ENCODE results near the gene HOXB7. TPM values are rescaled to one million over a fixed set of nuclear protein-coding genes. Genes with fewer than 3 reads are reported as not detected.

Gene HOXB7
- total RNA-seq, 1 experiment from 2014 or later, result not detected

DNA sequence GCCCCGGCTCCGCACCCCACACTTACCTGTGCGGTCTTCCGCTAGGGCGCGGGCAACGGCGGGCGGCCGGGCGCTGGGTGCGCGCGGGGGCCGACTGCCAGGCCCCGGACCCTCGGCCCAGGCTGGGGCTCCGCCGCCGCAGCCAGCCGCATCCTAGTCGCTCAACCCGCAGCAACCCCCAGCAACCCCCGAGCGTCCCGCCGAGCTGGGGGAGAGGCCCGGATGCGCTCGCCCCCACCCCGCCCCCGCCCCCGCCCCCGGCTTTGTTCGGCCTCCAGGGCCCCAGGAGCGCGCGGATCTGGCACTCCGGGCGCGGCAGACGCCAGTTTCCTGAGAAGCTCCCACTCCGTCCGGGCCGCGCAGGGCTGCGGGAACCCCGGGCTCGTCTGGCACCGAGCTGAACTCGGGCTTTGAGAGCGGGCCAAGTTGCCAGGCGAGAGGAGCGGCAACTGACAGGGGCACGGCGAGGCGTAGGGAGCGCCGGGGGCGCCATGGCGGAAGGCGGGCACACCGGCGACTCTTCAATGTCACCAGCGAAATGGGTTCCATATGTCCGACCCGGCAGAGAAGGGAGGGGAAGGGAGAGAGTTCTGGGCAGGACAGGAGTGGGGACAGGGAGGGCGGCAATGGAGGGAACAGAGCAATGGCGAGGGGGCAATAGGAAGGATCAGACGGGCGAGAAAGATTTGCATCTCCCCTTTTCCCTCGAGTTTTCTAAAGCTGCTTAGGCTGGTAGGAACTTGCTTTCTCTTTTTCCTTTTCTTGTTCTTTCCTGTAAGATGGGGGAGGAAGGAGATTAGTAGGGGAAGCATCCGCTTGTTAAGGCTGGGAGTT lies 46.4 kb downstream of the HOXB7 start:
- TF ChIP-seq NR3C1 (CRISPR knock-in tag; conservative IDR thresholded peaks at IDR 0.05; ENCODE audit: low read depth), result no peak
- no peak for TF ChIP-seq ELF4 (CRISPR knock-in tag; IDR thresholded peaks at IDR 0.05; ENCODE audit: low read depth)
- TF ChIP-seq, protein P1, sequence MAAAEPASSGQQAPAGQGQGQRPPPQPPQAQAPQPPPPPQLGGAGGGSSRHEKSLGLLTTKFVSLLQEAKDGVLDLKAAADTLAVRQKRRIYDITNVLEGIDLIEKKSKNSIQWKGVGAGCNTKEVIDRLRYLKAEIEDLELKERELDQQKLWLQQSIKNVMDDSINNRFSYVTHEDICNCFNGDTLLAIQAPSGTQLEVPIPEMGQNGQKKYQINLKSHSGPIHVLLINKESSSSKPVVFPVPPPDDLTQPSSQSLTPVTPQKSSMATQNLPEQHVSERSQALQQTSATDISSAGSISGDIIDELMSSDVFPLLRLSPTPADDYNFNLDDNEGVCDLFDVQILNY (CRISPR knock-in tag; IDR thresholded peaks at IDR 0.05), result no peak
- TF ChIP-seq GTF2I (CRISPR knock-in tag; conservative IDR thresholded peaks at IDR 0.05), result no peak
- TF ChIP-seq ESRRA (CRISPR knock-in tag; IDR thresholded peaks at IDR 0.05; ENCODE audit: borderline replicate concordance), result no peak
- no peak for TF ChIP-seq NR2C2 (CRISPR knock-in tag; IDR thresholded peaks at IDR 0.05)
- TF ChIP-seq, protein P2, sequence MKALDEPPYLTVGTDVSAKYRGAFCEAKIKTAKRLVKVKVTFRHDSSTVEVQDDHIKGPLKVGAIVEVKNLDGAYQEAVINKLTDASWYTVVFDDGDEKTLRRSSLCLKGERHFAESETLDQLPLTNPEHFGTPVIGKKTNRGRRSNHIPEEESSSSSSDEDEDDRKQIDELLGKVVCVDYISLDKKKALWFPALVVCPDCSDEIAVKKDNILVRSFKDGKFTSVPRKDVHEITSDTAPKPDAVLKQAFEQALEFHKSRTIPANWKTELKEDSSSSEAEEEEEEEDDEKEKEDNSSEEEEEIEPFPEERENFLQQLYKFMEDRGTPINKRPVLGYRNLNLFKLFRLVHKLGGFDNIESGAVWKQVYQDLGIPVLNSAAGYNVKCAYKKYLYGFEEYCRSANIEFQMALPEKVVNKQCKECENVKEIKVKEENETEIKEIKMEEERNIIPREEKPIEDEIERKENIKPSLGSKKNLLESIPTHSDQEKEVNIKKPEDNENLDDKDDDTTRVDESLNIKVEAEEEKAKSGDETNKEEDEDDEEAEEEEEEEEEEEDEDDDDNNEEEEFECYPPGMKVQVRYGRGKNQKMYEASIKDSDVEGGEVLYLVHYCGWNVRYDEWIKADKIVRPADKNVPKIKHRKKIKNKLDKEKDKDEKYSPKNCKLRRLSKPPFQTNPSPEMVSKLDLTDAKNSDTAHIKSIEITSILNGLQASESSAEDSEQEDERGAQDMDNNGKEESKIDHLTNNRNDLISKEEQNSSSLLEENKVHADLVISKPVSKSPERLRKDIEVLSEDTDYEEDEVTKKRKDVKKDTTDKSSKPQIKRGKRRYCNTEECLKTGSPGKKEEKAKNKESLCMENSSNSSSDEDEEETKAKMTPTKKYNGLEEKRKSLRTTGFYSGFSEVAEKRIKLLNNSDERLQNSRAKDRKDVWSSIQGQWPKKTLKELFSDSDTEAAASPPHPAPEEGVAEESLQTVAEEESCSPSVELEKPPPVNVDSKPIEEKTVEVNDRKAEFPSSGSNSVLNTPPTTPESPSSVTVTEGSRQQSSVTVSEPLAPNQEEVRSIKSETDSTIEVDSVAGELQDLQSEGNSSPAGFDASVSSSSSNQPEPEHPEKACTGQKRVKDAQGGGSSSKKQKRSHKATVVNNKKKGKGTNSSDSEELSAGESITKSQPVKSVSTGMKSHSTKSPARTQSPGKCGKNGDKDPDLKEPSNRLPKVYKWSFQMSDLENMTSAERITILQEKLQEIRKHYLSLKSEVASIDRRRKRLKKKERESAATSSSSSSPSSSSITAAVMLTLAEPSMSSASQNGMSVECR (CRISPR knock-in tag; IDR thresholded peaks at IDR 0.05; ENCODE audit: borderline replicate concordance), result no peak
- no peak for TF ChIP-seq PRRX2 (CRISPR knock-in tag; IDR thresholded peaks at IDR 0.05)
- no peak for TF ChIP-seq RELA (CRISPR knock-in tag; IDR thresholded peaks at IDR 0.05; ENCODE audit: borderline replicate concordance)
- TF ChIP-seq SMAD4 (CRISPR knock-in tag; IDR thresholded peaks at IDR 0.05), result no peak
- no peak for TF ChIP-seq EMX1 (CRISPR knock-in tag; IDR thresholded peaks at IDR 0.05)
- TF ChIP-seq OVOL2 (CRISPR knock-in tag; IDR thresholded peaks at IDR 0.05; ENCODE audit: borderline replicate concordance), result no peak
- TF ChIP-seq, protein P3, sequence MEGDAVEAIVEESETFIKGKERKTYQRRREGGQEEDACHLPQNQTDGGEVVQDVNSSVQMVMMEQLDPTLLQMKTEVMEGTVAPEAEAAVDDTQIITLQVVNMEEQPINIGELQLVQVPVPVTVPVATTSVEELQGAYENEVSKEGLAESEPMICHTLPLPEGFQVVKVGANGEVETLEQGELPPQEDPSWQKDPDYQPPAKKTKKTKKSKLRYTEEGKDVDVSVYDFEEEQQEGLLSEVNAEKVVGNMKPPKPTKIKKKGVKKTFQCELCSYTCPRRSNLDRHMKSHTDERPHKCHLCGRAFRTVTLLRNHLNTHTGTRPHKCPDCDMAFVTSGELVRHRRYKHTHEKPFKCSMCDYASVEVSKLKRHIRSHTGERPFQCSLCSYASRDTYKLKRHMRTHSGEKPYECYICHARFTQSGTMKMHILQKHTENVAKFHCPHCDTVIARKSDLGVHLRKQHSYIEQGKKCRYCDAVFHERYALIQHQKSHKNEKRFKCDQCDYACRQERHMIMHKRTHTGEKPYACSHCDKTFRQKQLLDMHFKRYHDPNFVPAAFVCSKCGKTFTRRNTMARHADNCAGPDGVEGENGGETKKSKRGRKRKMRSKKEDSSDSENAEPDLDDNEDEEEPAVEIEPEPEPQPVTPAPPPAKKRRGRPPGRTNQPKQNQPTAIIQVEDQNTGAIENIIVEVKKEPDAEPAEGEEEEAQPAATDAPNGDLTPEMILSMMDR (IDR thresholded peaks at IDR 0.05), result no peak
- TF ChIP-seq, protein P4, sequence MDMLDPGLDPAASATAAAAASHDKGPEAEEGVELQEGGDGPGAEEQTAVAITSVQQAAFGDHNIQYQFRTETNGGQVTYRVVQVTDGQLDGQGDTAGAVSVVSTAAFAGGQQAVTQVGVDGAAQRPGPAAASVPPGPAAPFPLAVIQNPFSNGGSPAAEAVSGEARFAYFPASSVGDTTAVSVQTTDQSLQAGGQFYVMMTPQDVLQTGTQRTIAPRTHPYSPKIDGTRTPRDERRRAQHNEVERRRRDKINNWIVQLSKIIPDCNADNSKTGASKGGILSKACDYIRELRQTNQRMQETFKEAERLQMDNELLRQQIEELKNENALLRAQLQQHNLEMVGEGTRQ (CRISPR knock-in tag; IDR thresholded peaks at IDR 0.05), result no peak
- TF ChIP-seq, protein P5, sequence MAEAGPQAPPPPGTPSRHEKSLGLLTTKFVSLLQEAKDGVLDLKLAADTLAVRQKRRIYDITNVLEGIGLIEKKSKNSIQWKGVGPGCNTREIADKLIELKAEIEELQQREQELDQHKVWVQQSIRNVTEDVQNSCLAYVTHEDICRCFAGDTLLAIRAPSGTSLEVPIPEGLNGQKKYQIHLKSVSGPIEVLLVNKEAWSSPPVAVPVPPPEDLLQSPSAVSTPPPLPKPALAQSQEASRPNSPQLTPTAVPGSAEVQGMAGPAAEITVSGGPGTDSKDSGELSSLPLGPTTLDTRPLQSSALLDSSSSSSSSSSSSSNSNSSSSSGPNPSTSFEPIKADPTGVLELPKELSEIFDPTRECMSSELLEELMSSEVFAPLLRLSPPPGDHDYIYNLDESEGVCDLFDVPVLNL (CRISPR knock-in tag; IDR thresholded peaks at IDR 0.05; ENCODE audit: borderline replicate concordance, low read depth), result no peak
- TF ChIP-seq CBFB (CRISPR knock-in tag; IDR thresholded peaks at IDR 0.05; ENCODE audit: low read depth), result no peak
- no peak for TF ChIP-seq ETV6 (CRISPR knock-in tag; IDR thresholded peaks at IDR 0.05)
- TF ChIP-seq JUN (CRISPR knock-in tag; IDR thresholded peaks at IDR 0.05), result no peak
- TF ChIP-seq, protein P6, sequence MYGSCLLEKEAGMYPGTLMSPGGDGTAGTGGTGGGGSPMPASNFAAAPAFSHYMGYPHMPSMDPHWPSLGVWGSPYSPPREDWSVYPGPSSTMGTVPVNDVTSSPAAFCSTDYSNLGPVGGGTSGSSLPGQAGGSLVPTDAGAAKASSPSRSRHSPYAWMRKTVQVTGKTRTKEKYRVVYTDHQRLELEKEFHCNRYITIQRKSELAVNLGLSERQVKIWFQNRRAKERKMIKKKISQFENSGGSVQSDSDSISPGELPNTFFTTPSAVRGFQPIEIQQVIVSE (CRISPR knock-in tag; IDR thresholded peaks at IDR 0.05; ENCODE audit: borderline replicate concordance), result no peak
- Mint-ChIP-seq H3K4me3 (peak overlapping the region; percentile 45), H3K27ac (no peak overlapping the region), H3K27me3 (ENCODE audit: low read depth) (peaks cover 47% of the 10 kb centered on the region; the same call in 1 of the 2 replicates), H3K4me1 (peaks cover 32% of the 10 kb centered on the region), H3K36me3 (no peaks in the 10 kb centered on the region), H3K9me3 (no peaks in the 10 kb centered on the region)
- ATAC-seq (peak; percentile 17), DNase-seq (ENCODE audit: low spot score) (no peak)
- POLR2A ChIA-PET, result no interaction called here
- CTCF ChIA-PET, result interaction anchor here (1.0 to 2.3 kb wide), 5 partner anchors 17 to 72 kb away, joined by 3 to 8 read pairs (median 4); no protein-coding TSS in a partner anchor
